RWPE2 (cell line): ENCODE results near the gene KRT23.
A peak's percentile ranks its signal among the peaks of the same experiment; 100 is the strongest.

ENCODE experiments used
- ATAC-seq: fragments of 200-7000 bp; cut with Tn5 transposase; 3 replicates; pipeline ENCODE4 v1.9.1; 2021; ENCODE audit warnings: low read depth
- DNase-seq: peaks from one replicate; pipeline ENCODE4 v3.0.0-alpha.2; 2020; ENCODE audit warnings: low spot score
- H3K27ac ChIP-seq: fragments of 450-650 bp; 2 replicates; pipeline ENCODE4 v1.5.1; 2017; ENCODE audit warnings: mild to moderate bottlenecking; ENCODE audit not compliant: poor library complexity, severe bottlenecking
- H3K27me3 ChIP-seq: fragments of 250-450 bp; sonication (Bioruptor Pico); 2 replicates; pipeline ENCODE4 v1.5.1; 2021; ENCODE audit warnings: mild to moderate bottlenecking, moderate library complexity; ENCODE audit not compliant: insufficient read depth, poor library complexity, severe bottlenecking
- H3K36me3 ChIP-seq: fragments of 250-450 bp; sonication (Bioruptor Pico); 2 replicates; pipeline ENCODE4 v1.5.1; 2020; ENCODE audit warnings: low read depth, mild to moderate bottlenecking, moderate library complexity
- H3K4me1 ChIP-seq: fragments of 250-450 bp; sonication (Bioruptor Pico); 2 replicates; pipeline ENCODE4 v1.5.1; 2021; ENCODE audit warnings: mild to moderate bottlenecking, moderate library complexity; ENCODE audit not compliant: insufficient read depth, poor library complexity, severe bottlenecking
- H3K4me3 ChIP-seq: fragments of 250-450 bp; sonication (Bioruptor Pico); 2 replicates; pipeline ENCODE4 v1.5.1; 2021; ENCODE audit warnings: mild to moderate bottlenecking, moderate library complexity; ENCODE audit not compliant: severe bottlenecking
- H3K9me3 ChIP-seq: fragments of 250-450 bp; sonication (Bioruptor Pico); 2 replicates; pipeline ENCODE4 v1.5.1; 2021; ENCODE audit warnings: mild to moderate bottlenecking, moderate library complexity; ENCODE audit not compliant: severe bottlenecking
- CTCF ChIP-seq: fragments of 450-650 bp; IDR thresholded peaks from one replicate; pipeline ENCODE4 v1.5.1; 2017; ENCODE audit warnings: mild to moderate bottlenecking, moderate library complexity; ENCODE audit not compliant: poor library complexity, severe bottlenecking

KRT23 gene

GRCh38 chr17:40966848-40967247 is 29.4 kb upstream of the KRT23 start, which contains the start of gene KRT39:
TSS of gene KRT39 (minus strand) at chr17:40966948. CDS start at chr17:40966856, 92 bp downstream.
- ATAC-seq (no peak), DNase-seq (no peak)
- H3K27ac ChIP-seq, result no peak within 1 kb of the TSS

DNA sequence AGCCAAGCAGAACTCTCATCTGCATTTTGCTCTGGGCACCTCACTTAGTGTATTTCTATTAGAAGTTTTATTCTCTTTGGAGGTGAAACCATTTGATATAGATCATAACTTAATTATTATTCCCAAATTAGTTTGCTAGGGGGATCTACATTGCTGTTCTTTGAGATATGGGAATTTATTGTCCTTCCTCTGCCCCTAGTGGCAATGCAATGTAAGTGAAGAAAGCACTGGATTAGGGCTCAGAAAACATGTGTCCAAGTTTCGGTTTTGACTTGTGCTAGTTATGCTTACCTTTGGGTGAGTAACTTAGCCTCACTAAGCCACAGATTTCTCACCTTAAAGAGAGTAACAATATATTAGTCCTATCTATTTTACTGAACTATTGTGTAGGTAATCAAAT is 26.4 kb upstream of the KRT23 start:
- no peak overlapping the region for H3K4me3 ChIP-seq

More at GRCh38 chr17:40966848-40967247, 29.4 kb upstream of the KRT23 start, which contains the start of gene KRT39:
- Histone ChIP-seq H3K4me1 (peaks cover 2% of the 10 kb centered on the region), H3K4me3 (no peak within 1 kb of the TSS), H3K27me3 (no peaks in the 10 kb centered on the region), H3K36me3 (no peaks in the 10 kb centered on the region), H3K9me3 (no peaks in the 10 kb centered on the region)
- no peak for TF ChIP-seq CTCF

DNA sequence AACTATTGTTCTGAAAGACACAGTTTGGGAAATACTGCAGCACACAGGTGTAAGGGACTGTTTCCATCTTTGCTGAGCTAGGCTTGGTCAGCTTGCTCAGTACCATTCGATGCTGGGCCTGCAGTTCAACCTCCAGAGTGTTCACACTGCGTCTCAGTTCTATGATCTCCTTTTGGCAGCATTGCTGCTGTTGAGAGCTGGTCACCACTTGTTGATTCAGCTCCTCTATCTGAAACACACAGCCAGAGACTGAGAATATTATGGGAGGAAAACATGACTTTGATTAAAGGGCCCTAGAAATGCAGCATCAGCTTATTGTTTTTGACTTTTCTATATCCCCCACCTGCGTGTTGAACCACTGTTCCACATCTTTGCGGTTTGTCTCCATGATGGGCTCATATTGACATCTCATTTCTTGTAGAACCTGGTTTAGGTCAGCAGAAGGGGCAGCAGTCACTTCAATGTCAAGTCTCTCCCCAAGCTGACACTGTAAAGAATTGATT is 24.7 kb upstream of the KRT23 start:
- no peak for TF ChIP-seq CTCF
- peaks cover 22% of the 10 kb centered on the region for H3K4me1 ChIP-seq
- DNase-seq, result no peak
- H3K4me3 ChIP-seq, result no peak overlapping the region
- H3K27me3 ChIP-seq, result no peaks in the 10 kb centered on the region
- no peaks in the 10 kb centered on the region for H3K9me3 ChIP-seq
- ATAC-seq, result no peak
- no peak overlapping the region for H3K27ac ChIP-seq
- H3K36me3 ChIP-seq, result no peaks in the 10 kb centered on the region

More for the DNA sequence above, 26.4 kb upstream of the KRT23 start:
- TF ChIP-seq CTCF, result peak; percentile 64
- 0 out of 3 replicates have a peak, but pooled peaks have one; percentile 40 for ATAC-seq
- Histone ChIP-seq H3K27me3 (no peaks in the 10 kb centered on the region), H3K36me3 (no peaks in the 10 kb centered on the region), H3K9me3 (no peaks in the 10 kb centered on the region), H3K4me1 (peaks cover 5% of the 10 kb centered on the region), H3K27ac (no peak overlapping the region)
- DNase-seq, result no peak

DNA sequence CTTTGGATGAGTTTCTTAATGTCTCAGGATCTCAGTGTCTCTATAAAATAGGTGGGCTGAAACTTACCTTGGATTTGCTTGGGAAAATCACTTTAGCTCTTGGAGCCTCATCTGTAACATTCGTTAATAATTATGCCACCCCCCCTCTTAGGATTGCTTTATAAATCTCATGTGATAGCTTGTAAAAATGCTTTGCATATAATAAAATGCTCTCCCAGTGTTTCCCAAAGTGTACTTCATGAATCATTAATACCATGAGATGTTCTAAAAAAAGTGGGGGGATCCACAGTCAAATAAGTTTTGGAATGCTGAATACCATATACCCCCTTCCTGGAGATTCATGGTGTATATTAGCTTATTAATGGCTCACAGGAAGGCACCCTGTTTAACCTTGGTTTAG is 24.1 kb upstream of the KRT23 start:
- Histone ChIP-seq H3K9me3 (no peaks in the 10 kb centered on the region), H3K27me3 (no peaks in the 10 kb centered on the region), H3K36me3 (no peaks in the 10 kb centered on the region), H3K4me3 (no peak overlapping the region), H3K4me1 (peaks cover 25% of the 10 kb centered on the region), H3K27ac (no peak overlapping the region)
- ATAC-seq (no peak), DNase-seq (no peak)
- no peak for TF ChIP-seq CTCF

- Histone ChIP-seq H3K36me3 (no peaks in the 10 kb centered on the region), H3K4me3 (no peak overlapping the region), H3K4me1 (peaks cover 39% of the 10 kb centered on the region), H3K27me3 (no peaks in the 10 kb centered on the region), H3K9me3 (no peaks in the 10 kb centered on the region), H3K27ac (no peak overlapping the region)
- DNase-seq (no peak), ATAC-seq (no peak)
- TF ChIP-seq CTCF, result no peak
These were observed 22.7 kb upstream of the KRT23 start for GRCh38 chr17:40960144-40960543.
